Cardiac ventricle fibroblast (primary cell): Measurements from ENCODE around the gene KRTAP10-7. TPM values are rescaled to one million over a fixed set of nuclear protein-coding genes. Genes with fewer than 3 reads are reported as not detected.

Experiments used
- total RNA-seq: library from RNA; depleted of rRNA; stranded (reverse); fragments of >200 nt; gene quantifications from 2 replicates; pipeline ENCODE4 v1.2.3, GENCODE V29; 2015

KRTAP10-7 gene, protein sequence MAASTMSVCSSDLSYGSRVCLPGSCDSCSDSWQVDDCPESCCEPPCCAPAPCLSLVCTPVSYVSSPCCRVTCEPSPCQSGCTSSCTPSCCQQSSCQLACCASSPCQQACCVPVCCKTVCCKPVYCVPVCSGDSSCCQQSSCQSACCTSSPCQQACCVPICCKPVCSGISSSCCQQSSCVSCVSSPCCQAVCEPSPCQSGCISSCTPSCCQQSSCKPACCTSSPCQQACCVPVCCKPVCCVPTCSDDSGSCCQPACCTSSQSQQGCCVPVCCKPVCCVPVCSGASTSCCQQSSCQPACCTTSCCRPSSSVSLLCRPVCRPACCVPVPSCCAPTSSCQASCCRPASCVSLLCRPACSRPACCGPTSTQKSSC
- total RNA-seq, result not detected in 2 replicates

DNA sequence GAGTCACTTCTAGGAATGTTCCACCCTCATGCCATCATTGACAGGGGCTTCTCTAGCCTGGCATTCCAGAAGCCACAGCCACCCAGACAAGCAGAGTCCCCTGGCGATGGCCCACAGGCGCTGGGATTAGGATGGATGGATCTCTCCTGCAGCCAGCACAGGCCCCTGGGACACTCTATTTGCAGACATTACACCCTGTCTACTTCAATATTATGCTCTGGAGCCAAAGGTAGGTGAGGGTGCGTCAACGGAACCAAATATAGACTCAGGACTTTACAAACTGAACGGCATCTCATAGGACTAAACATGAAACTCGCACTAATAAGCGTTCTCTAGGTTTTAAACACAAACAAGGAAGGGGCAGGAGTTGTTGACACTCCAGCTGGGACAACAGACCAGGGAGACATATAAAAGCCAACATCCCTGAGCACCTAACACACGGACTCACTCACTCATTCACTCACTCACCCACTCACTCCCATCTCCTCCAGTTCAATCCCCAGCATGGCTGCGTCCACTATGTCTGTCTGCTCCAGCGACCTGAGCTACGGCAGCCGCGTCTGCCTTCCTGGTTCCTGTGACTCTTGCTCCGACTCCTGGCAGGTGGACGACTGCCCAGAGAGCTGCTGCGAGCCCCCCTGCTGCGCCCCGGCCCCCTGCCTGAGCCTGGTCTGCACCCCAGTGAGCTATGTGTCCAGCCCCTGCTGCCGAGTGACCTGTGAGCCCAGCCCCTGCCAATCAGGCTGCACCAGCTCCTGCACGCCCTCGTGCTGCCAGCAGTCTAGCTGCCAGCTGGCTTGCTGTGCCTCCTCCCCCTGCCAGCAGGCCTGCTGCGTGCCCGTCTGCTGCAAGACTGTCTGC is at the start of gene KRTAP10-7:
Gene KRTAP10-7 (plus strand): TSS at position 480 of the 861 bp plus-strand sequence. CDS start 25 bp downstream, at position 505.

GRCh38 chr21:44551340-44551961 is 48.9 kb upstream of the KRTAP10-7 start, which contains the start of gene KRTAP10-2:
KRTAP10-2 (minus strand) TSS chr21:44551505; CDS start chr21:44551458, 47 bp downstream.

DNA sequence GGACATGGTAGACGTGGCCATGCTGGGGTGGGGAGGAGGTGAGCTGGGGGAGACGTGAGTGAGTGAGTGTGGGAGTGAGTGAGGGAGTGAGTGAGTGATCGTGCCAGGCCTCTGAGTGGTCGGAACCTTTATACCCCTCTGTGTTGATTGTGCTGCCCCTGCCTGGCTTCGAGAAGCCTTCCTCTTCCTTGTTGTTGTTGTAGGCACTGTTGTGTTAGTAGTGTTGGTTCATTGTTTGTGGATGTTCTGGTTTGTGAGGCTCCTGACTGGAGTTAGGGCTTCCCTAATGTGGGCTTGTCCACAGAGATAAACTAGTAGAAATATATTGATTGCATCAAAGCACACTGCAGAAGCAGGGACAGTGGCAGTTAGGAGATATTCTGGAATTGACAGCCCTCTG is 41.7 kb upstream of the KRTAP10-7 start, which contains the start of gene KRTAP10-3:
Gene KRTAP10-3 (minus strand): TSS at position 101 of the 400 bp plus-strand sequence. CDS start 80 bp downstream, at position 21.

GRCh38 chr21:44573630-44574456 is 26.6 kb upstream of the KRTAP10-7 start, which contains the start of gene KRTAP10-4:
KRTAP10-4 (plus strand) TSS chr21:44573729; CDS start chr21:44573759, 30 bp downstream.

DNA sequence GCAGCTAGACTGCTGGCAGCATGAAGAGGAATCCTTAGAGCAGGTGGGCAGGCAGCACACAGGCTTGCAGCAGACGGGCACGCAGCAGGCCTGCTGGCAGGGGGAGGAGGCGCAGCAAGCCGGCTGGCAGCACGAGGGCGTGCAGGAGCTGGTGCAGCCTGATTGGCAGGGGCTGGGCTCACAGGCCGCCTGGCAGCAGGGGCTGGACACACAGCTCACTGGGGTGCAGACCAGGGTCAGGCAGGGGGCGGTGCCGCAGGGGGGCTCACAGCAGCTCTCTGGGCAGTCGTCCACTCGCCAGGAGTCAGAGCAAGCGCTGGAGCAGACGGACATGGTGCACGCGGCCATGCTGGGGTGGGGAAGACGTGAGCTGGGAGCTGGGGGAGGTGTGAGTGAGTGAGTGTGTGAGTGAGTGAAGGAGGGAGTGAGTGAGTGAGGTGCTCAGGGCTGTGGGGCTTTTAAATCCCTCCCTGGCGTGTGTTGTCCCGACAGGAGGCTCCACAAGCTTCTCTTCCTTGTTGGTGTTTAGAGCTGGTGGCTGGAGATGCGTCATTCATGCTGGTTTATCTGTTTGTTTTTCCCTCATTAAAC is 20.1 kb upstream of the KRTAP10-7 start, which contains the start of gene KRTAP10-5:
Gene KRTAP10-5 (minus strand): TSS at position 374 of the 591 bp plus-strand sequence. CDS start 26 bp downstream, at position 348.

DNA sequence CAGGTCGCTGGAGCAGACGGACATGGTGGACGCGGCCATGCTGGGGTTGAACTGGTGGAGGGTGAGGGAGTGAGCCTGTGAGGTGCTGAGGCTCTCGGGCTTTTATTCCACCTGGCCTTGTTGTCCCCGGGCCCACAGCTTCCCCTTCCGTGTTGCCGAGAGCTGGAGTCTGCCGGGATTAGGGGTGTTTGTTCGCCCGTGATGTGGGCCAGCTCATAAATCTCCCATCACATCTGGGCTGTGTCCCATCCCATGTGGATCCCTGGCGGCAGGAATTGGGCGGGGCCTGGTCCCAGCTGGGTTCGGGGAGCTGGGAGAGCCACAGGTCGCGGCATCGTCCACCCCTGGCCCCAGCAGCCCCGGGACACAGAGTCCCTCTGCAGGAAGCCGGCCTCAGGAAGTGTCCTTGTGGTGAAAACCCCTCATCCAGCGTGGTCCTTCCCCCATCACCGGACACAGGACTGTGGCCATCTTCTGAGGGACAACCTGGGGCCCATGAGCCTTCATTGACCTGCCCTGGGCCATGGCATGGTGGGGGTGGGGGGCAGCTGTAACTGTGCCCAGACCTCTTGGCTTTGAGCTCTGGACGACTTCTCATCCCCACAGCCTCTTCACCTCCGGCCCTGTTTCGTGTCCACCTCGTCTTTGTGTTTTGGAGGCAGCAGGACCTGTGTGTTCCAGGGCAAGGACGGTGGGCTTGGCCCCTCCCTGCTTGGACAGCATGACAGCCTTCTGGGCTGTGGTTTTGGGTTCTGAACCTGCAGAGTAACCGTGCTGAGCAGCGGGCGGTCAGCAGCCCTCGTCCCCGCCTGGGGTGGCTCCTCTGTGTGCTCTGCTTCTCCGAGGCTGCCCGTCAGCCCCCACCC is 7.7 kb upstream of the KRTAP10-7 start, which contains the start of gene KRTAP10-6:
Gene KRTAP10-6 (minus strand): TSS at position 60 of the 866 bp plus-strand sequence. CDS start 21 bp downstream, at position 39.

GRCh38 chr21:44612029-44612486 is 11.7 kb downstream of the KRTAP10-7 start, which contains the start of gene KRTAP10-8:
KRTAP10-8 (plus strand) TSS chr21:44612079; CDS start chr21:44612101, 22 bp downstream.

DNA sequence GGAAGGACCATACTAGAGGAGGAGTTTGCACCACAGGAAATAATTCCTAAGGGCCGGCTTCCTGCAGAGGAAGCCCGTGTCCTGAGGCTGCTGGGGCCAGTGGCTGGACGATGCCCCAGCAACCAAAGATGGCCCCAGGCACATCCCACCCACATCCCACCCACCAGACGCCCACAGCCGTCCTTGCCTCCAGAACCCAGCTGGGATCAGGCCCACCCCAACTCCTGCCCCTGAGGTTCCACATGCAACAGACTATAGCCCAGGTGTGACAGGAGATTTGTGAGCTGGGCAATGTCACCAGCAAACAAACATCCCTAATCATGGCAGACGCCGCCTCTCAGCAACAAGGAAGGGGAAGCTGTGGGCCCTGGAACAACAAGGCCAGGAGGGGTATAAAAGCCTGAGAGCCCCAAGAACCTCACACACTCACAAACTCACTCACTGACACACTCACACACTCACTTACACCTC is 26.3 kb downstream of the KRTAP10-7 start, which contains the start of gene KRTAP10-9:
Gene KRTAP10-9 (plus strand): TSS at position 421 of the 471 bp plus-strand sequence. CDS start 79 bp downstream, outside the sequence.

GRCh38 chr21:44637018-44637850 is 36.8 kb downstream of the KRTAP10-7 start, which contains the start of gene KRTAP10-10:
KRTAP10-10 (plus strand) TSS chr21:44637356; CDS start chr21:44637418, 62 bp downstream.

DNA sequence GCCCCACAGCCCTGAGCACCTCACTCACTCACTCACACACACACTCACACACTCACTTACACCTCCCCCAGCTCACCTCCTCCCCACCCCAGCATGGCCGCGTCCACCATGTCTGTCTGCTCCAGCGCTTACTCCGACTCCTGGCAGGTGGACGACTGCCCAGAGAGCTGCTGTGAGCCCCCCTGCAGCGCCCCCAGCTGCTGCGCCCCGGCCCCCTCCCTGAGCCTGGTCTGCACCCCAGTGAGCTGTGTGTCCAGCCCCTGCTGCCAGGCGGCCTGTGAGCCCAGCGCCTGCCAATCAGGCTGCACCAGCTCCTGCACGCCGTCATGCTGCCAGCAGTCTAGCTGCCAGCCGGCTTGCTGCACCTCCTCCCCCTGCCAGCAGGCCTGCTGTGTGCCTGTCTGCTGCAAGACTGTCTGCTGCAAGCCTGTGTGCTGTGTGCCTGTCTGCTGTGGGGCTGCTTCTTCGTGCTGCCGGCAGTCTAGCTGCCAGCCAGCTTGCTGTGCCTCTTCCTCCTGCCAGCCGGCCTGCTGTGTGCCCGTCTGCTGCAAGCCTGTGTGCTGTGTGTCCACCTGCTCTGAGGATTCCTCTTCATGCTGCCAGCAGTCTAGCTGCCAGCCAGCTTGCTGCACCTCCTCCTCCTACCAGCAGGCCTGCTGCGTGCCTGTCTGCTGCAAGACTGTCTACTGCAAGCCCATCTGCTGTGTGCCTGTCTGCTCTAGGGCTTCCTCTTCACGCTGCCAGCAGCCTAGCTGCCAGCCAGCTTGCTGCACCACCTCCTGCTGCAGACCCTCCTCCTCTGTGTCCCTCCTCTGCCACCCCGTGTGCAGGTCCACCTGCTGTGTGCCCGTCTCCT is 46.2 kb downstream of the KRTAP10-7 start, which contains the start of gene KRTAP10-11:
Gene KRTAP10-11 (plus strand): TSS at position 49 of the 856 bp plus-strand sequence. CDS start 45 bp downstream, at position 94.

Other genes with a start within 250 kb of the KRTAP10-7 start
- not detected in 2 replicates for gene TRPM2, start 247.0 kb upstream of the KRTAP10-7 start, total RNA-seq
- 3.2 and 4.2 TPM in 2 replicates for gene LRRC3, start 145.1 kb upstream of the KRTAP10-7 start, total RNA-seq
- gene KRTAP10-1, start 60.4 kb upstream of the KRTAP10-7 start, total RNA-seq, result not detected in 2 replicates
- not detected in 2 replicates for gene KRTAP10-2, start 49.1 kb upstream of the KRTAP10-7 start, total RNA-seq
- gene KRTAP10-3, start 41.8 kb upstream of the KRTAP10-7 start, total RNA-seq, result not detected in 2 replicates
- gene KRTAP10-4, start 26.9 kb upstream of the KRTAP10-7 start, total RNA-seq, result not detected in 2 replicates
- gene KRTAP10-5, start 20.0 kb upstream of the KRTAP10-7 start, total RNA-seq, result not detected in 2 replicates
- not detected in 2 replicates for gene KRTAP10-6, start 8.1 kb upstream of the KRTAP10-7 start, total RNA-seq
- not detected in 2 replicates for gene KRTAP10-8, start 11.5 kb downstream of the KRTAP10-7 start, total RNA-seq
- gene KRTAP10-9, start 26.5 kb downstream of the KRTAP10-7 start, total RNA-seq, result not detected in 2 replicates
- not detected in 2 replicates for gene KRTAP10-10, start 36.8 kb downstream of the KRTAP10-7 start, total RNA-seq
- not detected in 2 replicates for gene KRTAP10-11, start 45.8 kb downstream of the KRTAP10-7 start, total RNA-seq
- gene KRTAP12-4, start 54.1 kb downstream of the KRTAP10-7 start, total RNA-seq, result not detected in 2 replicates
- not detected in 2 replicates for gene KRTAP12-3, start 57.3 kb downstream of the KRTAP10-7 start, total RNA-seq
- not detected in 2 replicates for gene KRTAP12-2, start 66.3 kb downstream of the KRTAP10-7 start, total RNA-seq
- gene KRTAP12-1, start 81.6 kb downstream of the KRTAP10-7 start, total RNA-seq, result not detected in 2 replicates
- not detected in 2 replicates for gene KRTAP10-12, start 96.6 kb downstream of the KRTAP10-7 start, total RNA-seq
- not detected in 2 replicates for gene TSPEAR, start 111.0 kb downstream of the KRTAP10-7 start, total RNA-seq
- 22.3 and 30.2 TPM in 2 replicates for gene UBE2G2, start 201.2 kb downstream of the KRTAP10-7 start, total RNA-seq
- 66.7 and 80.6 TPM in 2 replicates for gene SUMO3, start 217.5 kb downstream of the KRTAP10-7 start, total RNA-seq